B cell (primary cell): Measurements from ENCODE around the gene DOCK6.

ENCODE experiments used
- EZH2 ChIP-seq: IDR thresholded peaks from 2 replicates; pipeline ENCODE4 v1.6.1; 2012; ENCODE audit warnings: borderline replicate concordance, low read depth, mild to moderate bottlenecking, moderate library complexity, low read length; ENCODE audit not compliant: insufficient read depth, poor library complexity, severe bottlenecking
- TF ChIP-seq, protein P1 (sequence below): fragments of 200-600 bp; IDR thresholded peaks from one replicate; pipeline ENCODE4 v1.8.0; 2022; ENCODE audit warnings: antibody characterized with exemption, mild to moderate bottlenecking

DNA sequence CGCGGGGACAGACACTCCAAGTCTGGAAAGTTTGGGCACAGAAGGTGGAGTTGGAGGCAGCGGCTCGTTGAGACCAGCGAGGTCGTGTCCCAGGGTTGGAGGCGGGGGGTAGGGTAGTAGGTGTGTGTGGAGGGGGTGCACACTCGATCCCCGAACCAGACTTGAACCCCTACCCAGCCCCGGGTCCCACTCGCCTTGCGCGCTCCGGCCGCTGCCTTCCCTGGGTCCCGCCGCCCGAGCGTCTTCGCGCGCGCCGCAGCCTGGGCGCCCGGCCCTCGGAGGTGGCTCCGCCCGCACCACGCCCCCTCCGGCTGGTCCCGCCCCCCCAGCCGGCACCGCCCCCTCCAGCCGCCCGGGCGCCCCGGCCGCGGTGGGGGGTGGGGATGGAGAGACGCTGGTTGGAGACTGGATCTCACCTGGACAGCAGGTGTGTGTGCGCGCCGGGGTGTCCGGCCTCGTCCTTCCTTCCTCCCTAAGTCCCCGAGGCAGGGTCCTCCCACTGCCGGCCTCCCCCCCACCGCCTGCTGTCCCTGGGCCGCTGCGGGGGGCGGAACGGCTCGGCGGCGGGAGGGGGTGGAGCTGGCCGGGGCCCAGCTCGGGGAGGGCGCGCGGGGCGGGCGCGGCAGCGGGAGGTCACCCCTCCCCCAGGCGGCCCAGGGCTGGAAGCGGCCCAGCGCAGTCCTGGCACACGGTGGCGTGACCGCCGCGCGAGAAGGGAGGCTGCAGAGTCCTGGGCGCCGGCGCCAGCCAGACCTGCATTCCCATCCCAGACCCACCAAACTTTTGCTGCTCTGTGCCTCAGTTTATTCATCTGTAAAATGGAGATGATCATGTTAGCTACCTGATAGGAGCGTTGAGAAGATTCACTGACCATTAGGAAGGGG lies 64.8 kb downstream of the DOCK6 start, which contains the start of gene KANK2:
- TF ChIP-seq, protein P1, sequence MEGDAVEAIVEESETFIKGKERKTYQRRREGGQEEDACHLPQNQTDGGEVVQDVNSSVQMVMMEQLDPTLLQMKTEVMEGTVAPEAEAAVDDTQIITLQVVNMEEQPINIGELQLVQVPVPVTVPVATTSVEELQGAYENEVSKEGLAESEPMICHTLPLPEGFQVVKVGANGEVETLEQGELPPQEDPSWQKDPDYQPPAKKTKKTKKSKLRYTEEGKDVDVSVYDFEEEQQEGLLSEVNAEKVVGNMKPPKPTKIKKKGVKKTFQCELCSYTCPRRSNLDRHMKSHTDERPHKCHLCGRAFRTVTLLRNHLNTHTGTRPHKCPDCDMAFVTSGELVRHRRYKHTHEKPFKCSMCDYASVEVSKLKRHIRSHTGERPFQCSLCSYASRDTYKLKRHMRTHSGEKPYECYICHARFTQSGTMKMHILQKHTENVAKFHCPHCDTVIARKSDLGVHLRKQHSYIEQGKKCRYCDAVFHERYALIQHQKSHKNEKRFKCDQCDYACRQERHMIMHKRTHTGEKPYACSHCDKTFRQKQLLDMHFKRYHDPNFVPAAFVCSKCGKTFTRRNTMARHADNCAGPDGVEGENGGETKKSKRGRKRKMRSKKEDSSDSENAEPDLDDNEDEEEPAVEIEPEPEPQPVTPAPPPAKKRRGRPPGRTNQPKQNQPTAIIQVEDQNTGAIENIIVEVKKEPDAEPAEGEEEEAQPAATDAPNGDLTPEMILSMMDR: no peak
- no peak for TF ChIP-seq EZH2
